Calu3 (cell line): ENCODE data around the gene CCL2. TPM values are rescaled to one million over a fixed set of nuclear protein-coding genes. Genes with fewer than 3 reads are reported as not detected.

ENCODE experiments used
- BruUV-seq: library from RNA; stranded (reverse); fragments of 400-500 nt; replicated peaks from 2 replicates; lab custom pipeline; 2021; lab: Mats Ljungman, UMichigan
- CTCF ChIA-PET: fragments of 300-600 bp; sonication (Branson Sonifier 250); formaldehyde crosslinking; loops from one replicate; lab custom pipeline; 2022; ENCODE audit warnings: antibody characterized with exemption; lab: Charles Lee
- DNase-seq: peaks from one replicate; pipeline ENCODE4 v3.0.0; 2022
- H3K27ac Mint-ChIP-seq: one replicate; pipeline ENCODE4 v1.8.0; 2022; ENCODE audit warnings: mixed read lengths; ENCODE audit not compliant: unreplicated experiment
- H3K27me3 Mint-ChIP-seq: one replicate; pipeline ENCODE4 v1.8.0; 2022; ENCODE audit warnings: mixed read lengths; ENCODE audit not compliant: unreplicated experiment
- H3K36me3 Mint-ChIP-seq: one replicate; pipeline ENCODE4 v1.8.0; 2022; ENCODE audit warnings: mild to moderate bottlenecking, moderate library complexity, mixed read lengths; ENCODE audit not compliant: insufficient read depth, unreplicated experiment
- H3K4me1 Mint-ChIP-seq: one replicate; pipeline ENCODE4 v1.8.0; 2022; ENCODE audit warnings: mild to moderate bottlenecking, low read depth, mixed read lengths; ENCODE audit not compliant: unreplicated experiment
- H3K4me3 Mint-ChIP-seq: one replicate; pipeline ENCODE4 v1.8.0; 2022; ENCODE audit warnings: mild to moderate bottlenecking, low read depth, moderate library complexity, mixed read lengths; ENCODE audit not compliant: unreplicated experiment
- H3K9me3 Mint-ChIP-seq: one replicate; pipeline ENCODE4 v1.8.0; 2022; ENCODE audit warnings: low read depth, mixed read lengths; ENCODE audit not compliant: unreplicated experiment
- intact Hi-C: fragments of 100-400 bp; cut with micrococcal nuclease; formaldehyde crosslinking; loops from one replicate; pipeline ENCODE4 v1.10.0; 2022; ENCODE audit not compliant: unreplicated experiment
- total RNA-seq: library from RNA; stranded (reverse); gene quantifications from 2 replicates; pipeline ENCODE4 v1.2.3, GENCODE V29; 2022
- TF ChIP-seq, protein P1 (sequence below): fragments of 200-600 bp; IDR thresholded peaks from one replicate; pipeline ENCODE4 v1.8.0; 2022; ENCODE audit warnings: antibody characterized with exemption; ENCODE audit not compliant: unreplicated experiment

The CCL2 gene
- total RNA-seq, 1 experiment from 2014 or later, result 6.0 TPM

- BruUV-seq, result no TSS peak
- Mint-ChIP-seq H3K27ac (no peak overlapping the region), H3K36me3 (no peaks in the 10 kb centered on the region), H3K4me1 (peaks cover 7% of the 10 kb centered on the region), H3K27me3 (peaks cover 14% of the 10 kb centered on the region), H3K9me3 (no peaks in the 10 kb centered on the region), H3K4me3 (no peak overlapping the region)
- intact Hi-C loops, result no loop called here
- DNase-seq, result no peak
- CTCF ChIA-PET, result no interaction called here
- TF ChIP-seq, protein P1, sequence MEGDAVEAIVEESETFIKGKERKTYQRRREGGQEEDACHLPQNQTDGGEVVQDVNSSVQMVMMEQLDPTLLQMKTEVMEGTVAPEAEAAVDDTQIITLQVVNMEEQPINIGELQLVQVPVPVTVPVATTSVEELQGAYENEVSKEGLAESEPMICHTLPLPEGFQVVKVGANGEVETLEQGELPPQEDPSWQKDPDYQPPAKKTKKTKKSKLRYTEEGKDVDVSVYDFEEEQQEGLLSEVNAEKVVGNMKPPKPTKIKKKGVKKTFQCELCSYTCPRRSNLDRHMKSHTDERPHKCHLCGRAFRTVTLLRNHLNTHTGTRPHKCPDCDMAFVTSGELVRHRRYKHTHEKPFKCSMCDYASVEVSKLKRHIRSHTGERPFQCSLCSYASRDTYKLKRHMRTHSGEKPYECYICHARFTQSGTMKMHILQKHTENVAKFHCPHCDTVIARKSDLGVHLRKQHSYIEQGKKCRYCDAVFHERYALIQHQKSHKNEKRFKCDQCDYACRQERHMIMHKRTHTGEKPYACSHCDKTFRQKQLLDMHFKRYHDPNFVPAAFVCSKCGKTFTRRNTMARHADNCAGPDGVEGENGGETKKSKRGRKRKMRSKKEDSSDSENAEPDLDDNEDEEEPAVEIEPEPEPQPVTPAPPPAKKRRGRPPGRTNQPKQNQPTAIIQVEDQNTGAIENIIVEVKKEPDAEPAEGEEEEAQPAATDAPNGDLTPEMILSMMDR, result no peak
Measured at GRCh38 chr17:34246446-34246845, 8.6 kb upstream of the CCL2 start.

- Mint-ChIP-seq H3K4me3 (no peak overlapping the region), H3K27ac (no peak overlapping the region), H3K9me3 (no peaks in the 10 kb centered on the region), H3K36me3 (no peaks in the 10 kb centered on the region), H3K27me3 (peaks cover 14% of the 10 kb centered on the region), H3K4me1 (peaks cover 7% of the 10 kb centered on the region)
- no TSS peak for BruUV-seq
- TF ChIP-seq, protein P1, result no peak
- DNase-seq, result no peak
- CTCF ChIA-PET, result no interaction called here
- intact Hi-C loops, result no loop called here
Measured at GRCh38 chr17:34246881-34247280, 8.2 kb upstream of the CCL2 start.

GRCh38 chr17:34248511-34249024 is 6.5 kb upstream of the CCL2 start:
- intact Hi-C loops, result no loop called here
- CTCF ChIA-PET, result no interaction called here
- no peak for DNase-seq
- Mint-ChIP-seq H3K36me3 (no peaks in the 10 kb centered on the region), H3K4me1 (peaks cover 7% of the 10 kb centered on the region), H3K4me3 (no peak overlapping the region), H3K27ac (no peak overlapping the region), H3K9me3 (no peaks in the 10 kb centered on the region), H3K27me3 (peaks cover 27% of the 10 kb centered on the region)
- TF ChIP-seq, protein P1, result no peak
- BruUV-seq, result no TSS peak

- Mint-ChIP-seq H3K9me3 (no peaks in the 10 kb centered on the region), H3K36me3 (no peaks in the 10 kb centered on the region), H3K4me3 (no peak overlapping the region), H3K27ac (no peak overlapping the region), H3K4me1 (peaks cover 7% of the 10 kb centered on the region), H3K27me3 (peaks cover 32% of the 10 kb centered on the region)
- no peak for DNase-seq
- CTCF ChIA-PET, result interaction anchor here (0.6 kb wide), 1 partner anchor 109 kb away, joined by 3 read pairs; no protein-coding TSS in a partner anchor
- no TSS peak for BruUV-seq
- TF ChIP-seq, protein P1, result no peak
- intact Hi-C loops, result no loop called here
Measured at GRCh38 chr17:34249061-34249460, 6.0 kb upstream of the CCL2 start.
